ENCODE measurements around the gene PFDN5. TPM values are rescaled to one million over a fixed set of nuclear protein-coding genes. Genes with fewer than 3 reads are reported as not detected.

PFDN5 gene
- total RNA-seq, result 100 to 1,000 TPM; 307 to 413 (median 339) TPM
- polyA plus RNA-seq, result 1,000 to 10,000 TPM in 1 of 2 donors, 100 to 1,000 TPM in 1; 658 to 1,216 TPM
- long read RNA-seq, donor 1, transcript PFDN5-214 (6 exons, 847 nt), result major isoform, 97 of 133 reads
- long read RNA-seq, donor 1, transcript PFDN5-203 (4 exons, 478 nt), result minor isoform, 19 of 133 reads
- long read RNA-seq, donor 1, partial matches to known transcripts, result 0 of 133 reads
- long read RNA-seq, donor 1, other reads (novel, unspliced or antisense), result 10 of 133 reads
- long read RNA-seq, donor 2, transcript PFDN5-203 (4 exons, 478 nt), result minor isoform, 20 of 190 reads
- long read RNA-seq, donor 2, transcript PFDN5-214 (6 exons, 847 nt), result major isoform, 155 of 190 reads
- long read RNA-seq, donor 2, partial matches to known transcripts, result 0 of 190 reads
- long read RNA-seq, donor 2, other reads (novel, unspliced or antisense), result 12 of 190 reads
- long read RNA-seq, donor 3, transcript PFDN5-214 (6 exons, 847 nt), result major isoform, 39 of 58 reads
- long read RNA-seq, donor 3, partial matches to known transcripts, result 0 of 58 reads
- long read RNA-seq, donor 3, other reads (novel, unspliced or antisense), result 14 of 58 reads

GRCh38 chr12:53295070-53295890, at the start of gene PFDN5:
Gene PFDN5 (plus strand): TSS chr12:53295542. CDS start chr12:53295568, 26 bp downstream.
- intact Hi-C loops (cut with DNase I), result loop anchor here in 1 of 10 donors (2.0 to 10.0 kb wide), 2 partner anchors 74 to 220 kb away; partner anchors contain the start of gene SPRYD3
- Histone ChIP-seq H3K9me3 (no peaks in the 10 kb centered on the region), H3K4me1 (peaks cover 11 to 48% (median 40%) of the 10 kb centered on the region in 9 donors), H3K4me3 (peak within 1 kb of the TSS; percentile 69 to 93 (median 82)), H3K27me3 (no peaks in the 10 kb centered on the region), H3K36me3 (peaks cover 0 to 36% (median 0%) of the 10 kb centered on the region in 9 donors), H3K27ac (peak within 1 kb of the TSS; percentile 14 to 93 (median 89))
- DNase-seq (peak; percentile 87 to 91), ATAC-seq (peak; percentile 89 to 94 (median 92))
- WGBS, 2 donors, result 1% methylated on average over 42 of the region's 42 CpGs
- TF ChIP-seq CTCF (IDR thresholded peaks at IDR 0.05), result peak in 3 of 9 donors; percentile 11 to 25 (median 23)

- TF ChIP-seq CTCF (IDR thresholded peaks at IDR 0.05), result peak in 7 of 9 donors; percentile 24 to 57 (median 34)
- intact Hi-C loops (cut with DNase I), result loop anchor here (1.0 to 5.0 kb wide), 6 partner anchors 30 to 39 kb away; no protein-coding TSS in a partner anchor
These were observed 43.6 kb upstream of the PFDN5 start for GRCh38 chr12:53251477-53252348.

GRCh38 chr12:53252349-53252916, 42.9 kb upstream of the PFDN5 start:
- DNase-seq, result peak in 1 of 2 donors; percentile 15
- peak in 1 of 9 donors; percentile 11 for TF ChIP-seq CTCF (IDR thresholded peaks at IDR 0.05)
- WGBS, 2 donors, result 7 to 8% methylated on average over 19 of the region's 19 CpGs
- Histone ChIP-seq H3K9me3 (no peaks in the 10 kb centered on the region), H3K4me3 (peak overlapping the region; percentile 70 to 99 (median 85)), H3K27ac (peak overlapping the region; percentile 65 to 97 (median 94)), H3K4me1 (peaks cover 16 to 32% (median 25%) of the 10 kb centered on the region in 9 donors), H3K27me3 (no peaks in the 10 kb centered on the region), H3K36me3 (peaks cover 0 to 31% (median 14%) of the 10 kb centered on the region in 9 donors)
- peak in 7 of 8 donors; percentile 0 to 15 (median 2) for ATAC-seq
- intact Hi-C loops (cut with DNase I), result loop anchor here in 8 of 10 donors (2.0 to 5.0 kb wide), 4 partner anchors 32 to 40 kb away; no protein-coding TSS in a partner anchor

More at GRCh38 chr12:53251477-53252348, 43.6 kb upstream of the PFDN5 start:
- WGBS, 2 donors, result 0% methylated on average over 42 to 51 of the region's 51 CpGs
- H3K27ac ChIP-seq, result peak overlapping the region; percentile 65 to 97 (median 94)
- H3K9me3 ChIP-seq, result no peaks in the 10 kb centered on the region
- no peaks in the 10 kb centered on the region for H3K27me3 ChIP-seq
- DNase-seq (peak; percentile 72 to 83), ATAC-seq (peak; percentile 91 to 95 (median 93))
- peaks cover 0 to 31% (median 14%) of the 10 kb centered on the region in 9 donors for H3K36me3 ChIP-seq
- H3K4me1 ChIP-seq, result peaks cover 16 to 32% (median 25%) of the 10 kb centered on the region in 9 donors
- peak overlapping the region; percentile 70 to 99 (median 85) for H3K4me3 ChIP-seq

Measured in heart right ventricle (tissue), 16 donors.